ENCODE data around the gene RNF224. TPM values are rescaled to one million over a fixed set of nuclear protein-coding genes. Genes with fewer than 3 reads are reported as not detected.

The RNF224 gene
- total RNA-seq, 1 donor from 2014 or later, result not detected

- H3K4me3 ChIP-seq (ENCODE audit: low read depth, low read length), result no peak overlapping the region
- TF ChIP-seq CTCF (conservative IDR thresholded peaks at IDR 0.05; ENCODE audit: low read depth, low read length), result no peak
- DNase-seq (ENCODE audit: low read depth), result no peak
These were observed 41.4 kb downstream of the RNF224 start for GRCh38 chr9:137268538-137269201.

- TF ChIP-seq CTCF (conservative IDR thresholded peaks at IDR 0.05; ENCODE audit: low read depth, low read length), result no peak
- DNase-seq (ENCODE audit: low read depth), result no peak
- no peak overlapping the region for H3K4me3 ChIP-seq (ENCODE audit: low read depth, low read length)
These were observed 42.0 kb downstream of the RNF224 start for GRCh38 chr9:137269231-137269772.

- DNase-seq (ENCODE audit: low read depth), result no peak
- H3K4me3 ChIP-seq (ENCODE audit: low read depth, low read length), result no peak overlapping the region
- TF ChIP-seq CTCF (conservative IDR thresholded peaks at IDR 0.05; ENCODE audit: low read depth, low read length), result no peak
These were observed 43.8 kb downstream of the RNF224 start for GRCh38 chr9:137270929-137271695.

- TF ChIP-seq CTCF (conservative IDR thresholded peaks at IDR 0.05; ENCODE audit: low read depth, low read length), result no peak
- H3K4me3 ChIP-seq (ENCODE audit: low read depth, low read length), result no peak overlapping the region
- DNase-seq (ENCODE audit: low read depth), result no peak
These were observed 44.4 kb downstream of the RNF224 start for GRCh38 chr9:137271696-137272076.

DNA sequence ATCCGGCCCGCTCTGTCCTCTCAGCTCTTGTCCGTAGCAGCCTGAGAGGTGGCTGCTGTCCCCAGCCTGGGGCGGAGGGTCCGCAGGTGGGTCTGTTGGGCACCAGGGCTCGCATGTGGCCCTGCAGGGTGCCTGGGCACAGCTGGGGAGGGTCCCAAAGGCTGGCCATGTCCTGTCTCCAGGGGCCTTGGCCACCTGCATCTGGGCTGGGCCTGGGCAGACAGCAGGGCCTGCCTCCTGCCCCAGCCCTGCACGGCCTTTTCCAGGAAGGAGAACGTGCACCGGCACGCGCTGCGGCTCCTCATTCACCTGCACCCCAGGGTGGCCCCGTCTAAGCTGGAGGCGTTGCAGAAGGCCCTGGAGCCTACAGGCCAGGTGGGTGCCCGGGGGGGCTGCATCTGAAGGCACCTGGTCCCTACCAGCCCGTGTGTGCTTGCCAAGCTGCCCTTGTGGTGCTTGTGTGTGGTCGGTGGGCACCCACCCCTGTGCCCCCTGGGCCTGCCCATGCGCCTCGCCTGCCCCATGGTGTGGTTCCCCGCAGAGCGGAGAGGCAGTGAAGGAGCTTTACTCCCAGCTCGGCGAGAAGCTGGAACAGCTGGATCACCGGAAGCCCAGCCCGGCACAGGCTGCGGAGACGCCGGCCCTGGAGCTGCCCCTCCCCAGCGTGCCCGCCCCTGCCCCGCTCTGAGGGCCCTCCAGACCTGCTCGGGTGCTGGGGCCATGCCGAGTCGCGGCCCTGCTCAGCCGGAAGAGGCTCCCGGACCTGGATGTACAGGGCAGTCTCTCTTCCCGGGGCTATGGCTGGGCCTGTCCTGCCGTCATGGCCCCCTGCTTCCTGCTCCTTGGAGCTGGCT is 45.2 kb downstream of the RNF224 start:
- no peak overlapping the region for H3K4me3 ChIP-seq (ENCODE audit: low read depth, low read length)
- DNase-seq (ENCODE audit: low read depth), result no peak
- TF ChIP-seq CTCF (conservative IDR thresholded peaks at IDR 0.05; ENCODE audit: low read depth, low read length), result no peak

DNA sequence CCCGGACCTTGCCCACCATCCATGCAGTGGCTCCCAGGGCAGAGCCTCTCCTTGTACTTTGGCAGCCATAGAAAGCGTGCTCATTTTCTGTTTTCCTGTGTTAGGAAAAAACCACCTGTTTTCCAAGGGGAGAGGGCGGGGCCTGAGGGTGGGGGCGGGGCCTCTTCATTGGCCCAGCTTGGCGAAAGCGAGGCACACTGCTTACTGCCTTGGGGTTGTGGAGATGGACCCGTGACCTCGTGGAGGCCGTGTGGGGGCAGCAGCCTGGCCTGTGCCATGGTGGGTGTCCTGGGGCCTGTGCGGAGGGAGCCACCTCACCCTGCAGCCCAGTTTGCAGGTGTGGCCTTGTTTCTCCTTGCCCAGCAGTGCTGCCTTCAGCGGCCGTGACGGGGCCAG is 45.8 kb downstream of the RNF224 start:
- no peak overlapping the region for H3K4me3 ChIP-seq (ENCODE audit: low read depth, low read length)
- DNase-seq (ENCODE audit: low read depth), result no peak
- no peak for TF ChIP-seq CTCF (conservative IDR thresholded peaks at IDR 0.05; ENCODE audit: low read depth, low read length)

Measured in epithelial cell of proximal tubule (primary cell).